DMS 273 treated with DMSO at 0.1 percent for 48 hours (cell line): Measurements from ENCODE around the gene TRPM3.

Experiments
- DNase-seq: peaks from one replicate; lab custom pipeline; 2025; lab: John Stamatoyannopoulos, UW

The TRPM3 gene

GRCh38 chr9:71121275-71122021, at the start of gene TRPM3:
TRPM3 (minus strand) TSS chr9:71121621; CDS start chr9:71121354, 267 bp downstream.
- DNase-seq, result no peak

DNA sequence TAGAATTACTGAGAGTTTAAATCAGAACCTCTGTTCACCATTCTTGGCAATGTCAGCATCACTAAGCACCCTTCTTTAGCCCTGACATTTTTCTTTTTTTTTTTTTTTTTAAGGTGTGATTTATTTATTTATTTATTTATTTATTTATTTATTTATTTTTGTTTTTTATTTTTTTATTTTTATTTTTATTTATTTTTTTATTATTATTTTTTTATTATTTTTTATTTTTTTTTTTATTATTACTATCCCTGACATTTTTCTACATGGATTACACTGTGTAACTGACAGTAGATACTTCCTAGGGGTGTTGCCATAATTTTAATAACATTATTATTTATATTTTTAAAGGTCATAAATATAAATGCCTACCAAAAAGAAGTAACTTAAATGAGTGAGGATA, 47.0 kb upstream of the TRPM3 start:
- DNase-seq, result no peak

DNA sequence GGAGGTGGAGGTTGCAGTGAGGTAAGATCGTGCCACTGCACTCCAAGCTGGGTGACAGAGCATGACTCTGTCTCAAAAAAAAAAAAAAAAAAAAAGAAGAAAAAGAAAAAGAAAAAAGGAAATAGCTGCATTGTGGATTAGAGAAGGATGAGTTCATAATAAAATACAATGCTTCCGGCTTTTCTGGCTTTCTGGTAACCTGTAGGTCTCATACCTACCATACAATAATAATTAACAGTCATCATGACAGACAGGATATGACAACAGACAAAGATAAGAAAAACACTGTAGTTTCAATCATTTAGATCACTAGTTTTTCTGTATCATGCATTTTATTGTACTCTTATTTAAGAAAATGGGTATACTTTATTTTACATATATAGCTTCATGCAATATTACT, 40.7 kb upstream of the TRPM3 start:
- DNase-seq, result no peak

GRCh38 chr9:71157731-71158130, 36.3 kb upstream of the TRPM3 start:
- no peak for DNase-seq

GRCh38 chr9:71147368-71147767, 25.9 kb upstream of the TRPM3 start:
- DNase-seq, result no peak

DNA sequence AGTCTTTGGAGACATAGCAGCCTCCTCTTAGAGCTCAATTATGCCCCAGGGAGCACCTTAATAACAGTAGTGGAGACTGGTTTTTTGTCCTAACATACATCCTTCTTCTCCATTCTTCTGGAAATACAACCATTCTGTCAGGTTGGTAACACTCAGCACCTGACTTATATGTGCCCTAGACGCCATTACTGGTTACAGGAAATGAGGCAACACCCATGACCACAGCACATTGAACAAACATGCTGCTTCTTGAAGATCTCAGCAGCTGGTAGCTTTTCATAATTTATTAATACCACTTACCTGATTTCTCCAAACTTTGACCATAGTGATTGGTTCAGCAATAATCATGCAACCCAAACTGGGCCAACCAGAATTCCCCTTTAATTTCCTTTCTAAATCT, 25.1 kb upstream of the TRPM3 start:
- no peak for DNase-seq

- peak; percentile 43 for DNase-seq
Observed at GRCh38 chr9:71145179-71145578, 23.8 kb upstream of the TRPM3 start.

- no peak for DNase-seq
Observed at GRCh38 chr9:71144495-71144894, 23.1 kb upstream of the TRPM3 start.

- no peak for DNase-seq
Observed at GRCh38 chr9:71136696-71137095, 15.3 kb upstream of the TRPM3 start.

- no peak for DNase-seq
Observed at GRCh38 chr9:71131145-71131544, 9.7 kb upstream of the TRPM3 start.

DNA sequence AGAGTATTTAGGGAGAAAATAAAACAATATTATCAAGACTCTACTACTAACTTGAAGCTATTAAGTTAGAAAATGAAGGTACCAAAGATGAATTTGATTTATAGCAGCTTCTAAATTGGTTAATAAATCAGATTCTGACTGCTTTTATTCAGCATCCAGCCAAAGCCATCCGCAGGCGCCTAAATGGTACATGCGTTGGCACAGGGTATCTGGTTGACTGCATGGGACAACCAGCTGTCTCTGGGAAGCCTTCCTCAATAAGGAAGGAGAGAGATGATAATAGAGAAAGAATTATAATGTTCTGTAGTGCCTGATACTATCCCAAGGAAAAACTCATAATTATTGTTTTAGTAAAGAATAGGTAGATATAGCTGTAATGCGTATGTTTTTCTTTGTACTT, 9.1 kb upstream of the TRPM3 start:
- DNase-seq, result no peak

GRCh38 chr9:71128796-71129195, 7.4 kb upstream of the TRPM3 start:
- DNase-seq, result no peak

DNA sequence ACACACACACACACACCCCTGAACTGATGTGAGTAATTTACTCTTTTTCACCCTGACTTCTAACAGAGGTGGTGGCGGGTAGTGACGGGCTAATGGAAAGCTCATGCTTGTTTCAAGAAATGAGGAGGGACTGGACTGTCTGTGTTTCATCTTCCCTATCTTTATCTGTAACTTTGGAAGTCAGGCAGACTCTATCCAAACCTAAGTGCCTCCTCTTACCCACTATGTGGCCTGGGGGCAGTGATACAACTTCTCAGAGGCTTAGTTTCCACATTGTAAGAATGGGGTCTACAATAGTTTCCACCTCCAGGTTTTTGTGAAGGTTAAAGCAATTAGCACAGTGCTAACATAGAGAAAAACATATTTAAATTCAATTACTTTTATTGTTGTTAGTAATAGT, 5.9 kb upstream of the TRPM3 start:
- DNase-seq, result no peak

GRCh38 chr9:71122421-71122820, 1.0 kb upstream of the TRPM3 start:
- DNase-seq, result no peak

GRCh38 chr9:71122022-71122275, 528 bp upstream of the TRPM3 start:
- no peak for DNase-seq

- no peak for DNase-seq
Observed at GRCh38 chr9:71120501-71121247, 747 bp downstream of the TRPM3 start.

GRCh38 chr9:71119746-71120145, 1.7 kb downstream of the TRPM3 start:
- DNase-seq, result no peak

DNA sequence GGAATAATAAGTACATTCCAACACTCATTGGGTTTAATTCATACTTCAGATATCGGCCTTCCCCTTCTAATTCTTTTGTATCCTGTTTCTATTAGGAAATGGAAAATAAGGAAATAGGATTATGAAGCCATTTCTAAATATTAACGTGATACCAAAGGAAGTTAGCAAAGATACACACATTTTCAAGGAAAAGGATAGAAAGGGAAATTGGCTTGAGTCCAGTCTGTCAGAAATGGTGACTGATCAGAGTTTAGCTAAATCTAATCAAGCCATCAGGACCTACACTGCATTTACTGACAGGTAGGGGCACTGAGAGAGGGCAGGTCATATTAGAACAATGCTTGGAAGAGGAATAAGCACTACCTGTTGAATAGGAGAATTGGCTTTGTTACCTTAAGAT, 3.1 kb downstream of the TRPM3 start:
- DNase-seq, result no peak

DNA sequence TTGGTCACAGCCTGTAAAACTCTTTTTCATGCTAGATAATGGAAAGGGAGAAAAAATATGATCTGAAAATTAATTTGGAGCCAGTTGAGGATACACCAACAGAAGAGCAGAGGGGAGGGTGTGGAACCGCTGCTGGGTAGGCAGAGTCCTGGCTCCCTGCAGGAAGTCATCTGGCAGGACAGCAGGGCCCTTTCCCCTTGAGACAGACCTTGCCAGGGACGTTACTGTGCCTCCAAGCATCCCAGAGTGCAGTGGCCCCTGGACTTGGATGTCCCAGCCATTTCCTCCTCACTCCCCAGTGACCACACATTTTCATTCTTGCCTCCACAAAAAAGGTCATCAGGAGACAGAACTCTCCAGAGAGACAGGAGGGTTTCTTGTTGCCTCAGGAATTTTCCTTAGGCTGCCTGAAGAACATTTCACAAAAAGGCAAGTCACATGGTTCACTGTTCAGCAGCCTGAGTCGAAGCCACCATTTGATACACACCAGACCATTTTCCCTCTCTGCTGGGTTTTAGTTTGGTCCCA, 5.9 kb downstream of the TRPM3 start:
- no peak for DNase-seq

DNA sequence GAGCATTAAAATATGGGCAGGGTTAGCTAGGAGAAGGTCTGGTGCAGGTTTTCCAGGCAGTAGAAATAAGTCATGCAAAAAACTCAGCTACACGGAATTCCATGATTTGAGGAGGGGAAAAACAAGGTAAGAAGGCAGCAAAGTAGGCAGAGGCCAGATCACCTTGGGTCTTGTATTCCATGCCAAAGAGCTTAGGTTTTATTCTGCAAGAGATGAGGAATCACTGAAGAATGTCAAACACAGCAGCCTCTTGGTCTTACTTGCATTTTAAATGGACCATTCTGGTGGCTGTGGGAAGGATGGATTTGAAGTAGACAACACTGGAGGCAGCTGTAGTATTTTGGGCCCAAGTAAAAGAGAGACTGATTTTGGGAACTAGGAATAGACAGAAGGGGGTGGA, 8.6 kb downstream of the TRPM3 start:
- no peak for DNase-seq

GRCh38 chr9:71108937-71109336, 12.5 kb downstream of the TRPM3 start:
- no peak for DNase-seq

GRCh38 chr9:71106992-71107391, 14.4 kb downstream of the TRPM3 start:
- no peak for DNase-seq

GRCh38 chr9:71105192-71105591, 16.2 kb downstream of the TRPM3 start:
- DNase-seq, result no peak

GRCh38 chr9:71098801-71099200, 22.6 kb downstream of the TRPM3 start:
- no peak for DNase-seq
